HG02623 (cell line): ENCODE results near the gene SCN5A.

Source experiments
- ATAC-seq: cut with Tn5 transposase; IDR thresholded peaks from one replicate; pipeline ENCODE4 v1.9.1; 2021; ENCODE audit warnings: moderate library complexity; ENCODE audit not compliant: unreplicated experiment

The SCN5A gene

DNA sequence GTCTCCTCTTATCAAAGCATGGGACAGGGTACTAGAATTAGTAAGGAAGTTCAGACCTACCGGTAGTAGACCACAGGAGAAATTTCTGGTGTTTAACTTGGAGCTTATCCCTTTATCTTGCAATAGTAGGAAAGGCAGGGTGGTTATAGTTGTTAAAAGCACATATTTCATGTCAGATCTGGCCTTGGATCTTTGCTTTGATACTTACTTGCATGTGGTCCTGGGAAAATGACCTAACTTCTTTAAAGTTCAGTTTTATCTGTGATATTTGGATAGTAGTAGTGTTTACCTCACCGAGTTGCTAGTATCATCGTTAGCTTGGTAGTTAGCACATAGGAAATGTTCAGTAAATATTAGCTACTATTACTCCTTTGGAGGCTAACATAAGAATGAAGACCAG lies 137.9 kb downstream of the SCN5A start:
- ATAC-seq: no peak

DNA sequence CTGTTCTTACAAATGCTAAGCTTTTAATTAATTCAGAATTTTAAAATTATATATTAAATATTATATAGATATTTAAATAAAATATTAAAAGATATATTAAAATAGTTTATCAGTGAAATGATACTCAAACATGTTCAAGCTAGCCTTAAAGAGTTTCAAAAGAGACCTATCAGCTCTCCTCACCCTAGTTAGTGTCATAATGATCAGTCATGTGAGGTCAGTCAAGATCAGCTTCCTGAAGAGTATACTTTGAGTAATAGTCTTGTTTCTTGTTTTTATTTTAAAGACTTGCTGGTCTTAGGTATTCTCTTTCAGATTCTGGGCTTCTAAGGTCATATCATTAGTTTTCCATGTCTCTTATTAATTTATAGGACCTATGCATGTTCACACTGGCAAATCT lies 138.9 kb downstream of the SCN5A start:
- no peak for ATAC-seq

DNA sequence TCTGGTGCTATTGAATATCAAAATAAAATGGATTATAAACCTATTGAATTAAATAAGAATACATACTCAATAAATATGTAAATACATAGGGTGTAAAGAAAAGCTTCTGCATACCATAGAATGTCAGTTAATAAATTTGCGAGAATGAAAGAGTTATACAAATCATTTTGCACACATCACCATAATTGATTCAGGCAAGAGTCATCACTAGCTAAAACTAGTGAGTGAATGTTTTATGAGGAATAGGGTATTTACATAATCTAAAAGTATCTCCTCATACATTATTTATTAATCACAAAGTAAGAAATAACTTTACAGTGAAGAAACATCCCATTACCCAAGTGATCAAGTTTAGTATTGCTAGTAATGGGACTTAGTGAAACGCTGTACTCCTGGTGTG lies 139.8 kb downstream of the SCN5A start:
- ATAC-seq: no peak

DNA sequence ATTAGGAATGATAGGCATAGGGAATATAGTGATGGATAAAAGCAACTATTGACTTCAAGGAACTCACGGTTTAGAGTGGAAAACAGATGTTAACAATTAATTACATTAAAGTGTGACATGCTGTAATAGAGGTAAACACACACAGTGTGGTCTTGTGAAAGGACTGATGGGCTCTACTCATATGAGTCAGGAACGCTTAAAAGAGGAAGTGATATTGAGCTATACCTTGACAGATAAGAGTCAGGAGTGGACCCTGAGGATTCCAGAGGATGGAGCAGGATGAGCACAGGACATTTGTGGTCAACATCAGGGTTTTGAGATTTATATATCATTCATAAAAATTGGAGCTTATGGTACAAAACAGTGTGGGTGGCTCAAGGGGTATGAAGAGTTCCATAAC lies 142.4 kb downstream of the SCN5A start:
- ATAC-seq: peak; percentile 95

DNA sequence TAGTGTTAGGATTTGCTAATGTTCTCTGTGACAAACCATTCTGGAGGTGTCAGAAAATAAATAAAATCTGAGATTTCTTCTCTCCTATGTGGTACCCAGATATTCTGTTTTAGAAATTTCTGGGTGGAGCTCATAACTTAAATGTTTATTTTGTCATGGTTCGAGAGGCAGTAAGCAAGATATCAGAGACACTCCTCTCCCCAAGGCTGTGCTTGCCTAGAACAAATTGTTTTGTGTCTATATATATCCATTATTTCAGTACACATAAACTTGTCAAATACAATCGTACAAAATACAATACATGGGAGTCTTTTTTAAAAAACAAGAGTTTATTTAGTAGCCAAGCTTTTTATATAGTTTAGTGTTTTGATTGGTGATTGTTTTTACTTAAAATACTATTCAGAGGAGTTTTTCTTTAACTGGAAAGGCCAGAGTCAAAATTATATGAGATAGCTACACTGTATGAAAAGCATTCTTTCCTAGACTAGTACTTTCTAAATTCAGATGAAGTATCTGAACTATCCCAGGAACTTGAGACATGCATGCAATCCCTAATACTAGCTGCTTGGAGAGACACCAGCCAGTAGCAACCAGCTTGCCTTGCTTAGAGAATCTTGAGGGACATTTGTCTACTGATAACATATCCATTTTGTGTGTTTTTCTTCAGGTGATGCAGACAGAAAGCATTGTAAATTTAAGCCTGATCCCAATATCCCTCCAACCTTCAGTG lies 148.6 kb downstream of the SCN5A start:
- no peak for ATAC-seq
